GDM1 (cell line): ENCODE data around the gene MRPS18A.
A peak's percentile ranks its signal among the peaks of the same experiment; 100 is the strongest.
"Not testable (repeated sequence)": the region's sequence is repeated elsewhere in the genome, so short reads cannot be mapped to it uniquely, and the experiment has no call there.

Experiments
- DNase-seq: peaks from one replicate; lab custom pipeline; 2025; lab: John Stamatoyannopoulos, UW

MRPS18A gene

GRCh38 chr6:43670623-43670986, 17.0 kb downstream of the MRPS18A start:
- DNase-seq = no peak

GRCh38 chr6:43669922-43670622, 17.5 kb downstream of the MRPS18A start:
- DNase-seq = peak; percentile 21

GRCh38 chr6:43669050-43669921, 18.3 kb downstream of the MRPS18A start:
- no peak for DNase-seq

GRCh38 chr6:43668151-43669028, 19.2 kb downstream of the MRPS18A start:
- no peak for DNase-seq

GRCh38 chr6:43667245-43668150, 20.1 kb downstream of the MRPS18A start:
- DNase-seq = peak; percentile 59

GRCh38 chr6:43666196-43666920, 21.2 kb downstream of the MRPS18A start:
- DNase-seq = no peak

- DNase-seq = no peak
These were observed 22.2 kb downstream of the MRPS18A start for GRCh38 chr6:43665376-43665775.

- not testable (repeated sequence) for DNase-seq
These were observed 24.6 kb downstream of the MRPS18A start for GRCh38 chr6:43662948-43663347.

GRCh38 chr6:43658161-43658560, 29.4 kb downstream of the MRPS18A start:
- DNase-seq = no peak

GRCh38 chr6:43657221-43657802, 30.3 kb downstream of the MRPS18A start:
- DNase-seq = no peak

GRCh38 chr6:43652822-43653221, 34.8 kb downstream of the MRPS18A start:
- not testable (repeated sequence) for DNase-seq

- DNase-seq = no peak
These were observed 39.3 kb downstream of the MRPS18A start for GRCh38 chr6:43648248-43648647.

GRCh38 chr6:43647613-43648012, 40.0 kb downstream of the MRPS18A start:
- DNase-seq = no peak

GRCh38 chr6:43645613-43645964, 42.0 kb downstream of the MRPS18A start:
- no peak for DNase-seq

- DNase-seq = no peak
These were observed 42.5 kb downstream of the MRPS18A start, which contains the start of gene RSPH9 for GRCh38 chr6:43644940-43645612. TSS of gene RSPH9 (plus strand) at chr6:43645036. CDS start at chr6:43645099, 63 bp downstream.

- peak; percentile 37 for DNase-seq
These were observed 47.4 kb downstream of the MRPS18A start for GRCh38 chr6:43639984-43640800.

GRCh38 chr6:43636308-43636659, 51.3 kb downstream of the MRPS18A start:
- no peak for DNase-seq

GRCh38 chr6:43635387-43636307, 51.9 kb downstream of the MRPS18A start, which contains the start of gene MAD2L1BP:
TSS of gene MAD2L1BP (plus strand) at chr6:43635840. CDS start at chr6:43635876, 36 bp downstream.
- peak; percentile 75 for DNase-seq
